ENCODE measurements around the gene GABRB1.

DNA sequence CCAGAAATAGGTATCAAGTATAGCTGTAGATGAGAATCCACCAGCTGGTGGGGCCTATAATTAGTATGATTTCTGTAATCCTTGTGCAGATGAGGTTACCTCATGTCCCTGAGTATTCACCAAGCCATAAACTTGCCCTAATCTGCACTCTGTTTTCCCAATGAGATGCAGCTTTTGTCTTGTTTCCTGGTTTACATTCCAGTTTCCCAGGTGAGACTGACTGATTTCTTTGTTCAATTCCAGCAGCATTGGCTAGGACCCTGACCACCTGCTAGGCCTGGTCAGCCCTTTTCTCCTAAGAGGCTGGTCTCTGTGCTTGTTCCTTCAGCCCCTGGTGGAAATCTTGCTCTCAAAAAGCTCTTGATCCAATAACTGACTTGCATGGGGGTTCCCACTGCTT lies 44.6 kb downstream of the GABRB1 start:
- TF ChIP-seq FOS (IDR thresholded peaks at IDR 0.05; ENCODE audit: borderline replicate concordance, insufficient read depth, low read length) (no peak), POLR2AphosphoS5 (IDR thresholded peaks at IDR 0.05; ENCODE audit: insufficient read depth, low read depth, low read length) (no peak), EZH2 (IDR thresholded peaks at IDR 0.05; ENCODE audit: borderline replicate concordance, low read depth, low read length, severe bottlenecking) (no peak), POLR2A (IDR thresholded peaks at IDR 0.05; ENCODE audit: low read depth, low read length) (no peak)
- TF ChIP-seq, protein P1, sequence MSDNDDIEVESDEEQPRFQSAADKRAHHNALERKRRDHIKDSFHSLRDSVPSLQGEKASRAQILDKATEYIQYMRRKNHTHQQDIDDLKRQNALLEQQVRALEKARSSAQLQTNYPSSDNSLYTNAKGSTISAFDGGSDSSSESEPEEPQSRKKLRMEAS (IDR thresholded peaks at IDR 0.05; ENCODE audit: insufficient read depth, insufficient read length), result no peak
- TF ChIP-seq, protein P2, sequence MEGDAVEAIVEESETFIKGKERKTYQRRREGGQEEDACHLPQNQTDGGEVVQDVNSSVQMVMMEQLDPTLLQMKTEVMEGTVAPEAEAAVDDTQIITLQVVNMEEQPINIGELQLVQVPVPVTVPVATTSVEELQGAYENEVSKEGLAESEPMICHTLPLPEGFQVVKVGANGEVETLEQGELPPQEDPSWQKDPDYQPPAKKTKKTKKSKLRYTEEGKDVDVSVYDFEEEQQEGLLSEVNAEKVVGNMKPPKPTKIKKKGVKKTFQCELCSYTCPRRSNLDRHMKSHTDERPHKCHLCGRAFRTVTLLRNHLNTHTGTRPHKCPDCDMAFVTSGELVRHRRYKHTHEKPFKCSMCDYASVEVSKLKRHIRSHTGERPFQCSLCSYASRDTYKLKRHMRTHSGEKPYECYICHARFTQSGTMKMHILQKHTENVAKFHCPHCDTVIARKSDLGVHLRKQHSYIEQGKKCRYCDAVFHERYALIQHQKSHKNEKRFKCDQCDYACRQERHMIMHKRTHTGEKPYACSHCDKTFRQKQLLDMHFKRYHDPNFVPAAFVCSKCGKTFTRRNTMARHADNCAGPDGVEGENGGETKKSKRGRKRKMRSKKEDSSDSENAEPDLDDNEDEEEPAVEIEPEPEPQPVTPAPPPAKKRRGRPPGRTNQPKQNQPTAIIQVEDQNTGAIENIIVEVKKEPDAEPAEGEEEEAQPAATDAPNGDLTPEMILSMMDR (IDR thresholded peaks at IDR 0.05; ENCODE audit: extremely low read depth in 1 of 2, insufficient read depth in 1 of 2, low read depth in 1 of 2, low read length in 2 of 2), result no peak

Data from endothelial cell of umbilical vein (primary cell).